Bronchial epithelial cell (primary cell): Measurements from ENCODE around the gene IQSEC1. TPM values are rescaled to one million over a fixed set of nuclear protein-coding genes. Genes with fewer than 3 reads are reported as not detected.

Experiments
- DNase-seq: peaks from one replicate; pipeline ENCODE4 v3.0.0-alpha.2; 2010; ENCODE audit warnings: low read depth
- FAIRE-seq: peaks from 2 replicates; lab custom pipeline; 2011; peaks lifted over from hg19 to GRCh38; lab: Jason Lieb, UNC
- H3K27me3 ChIP-seq: 2 replicates; pipeline ENCODE4 v1.5.1; 2011; ENCODE audit warnings: low read length; ENCODE audit not compliant: control insufficient read depth, insufficient read depth
- H3K36me3 ChIP-seq: 2 replicates; pipeline ENCODE4 v1.5.1; 2011; ENCODE audit warnings: low read length; ENCODE audit not compliant: control insufficient read depth, insufficient read depth
- H3K4me3 ChIP-seq: 2 replicates; pipeline ENCODE4 v1.5.1; 2011; ENCODE audit warnings: mild to moderate bottlenecking, low read depth, low read length, control low read depth
- CTCF ChIP-seq: IDR thresholded peaks from 2 replicates; pipeline ENCODE4 v1.5.1; 2011; ENCODE audit warnings: mild to moderate bottlenecking, moderate library complexity, low read length, control low read depth, inconsistent platforms; ENCODE audit not compliant: insufficient read depth, severe bottlenecking
- total RNA-seq: library from RNA; depleted of rRNA; stranded (reverse); fragments of >200 nt; gene quantifications from 2 replicates; pipeline ENCODE4 v1.2.1, GENCODE V29; 2014

IQSEC1 gene
- total RNA-seq, 1 donor from 2014 or later, result 6.6 TPM

- H3K4me3 ChIP-seq, result no peak overlapping the region
These were observed 59.1 kb downstream of the IQSEC1 start for GRCh38 chr3:13013994-13014754.

DNA sequence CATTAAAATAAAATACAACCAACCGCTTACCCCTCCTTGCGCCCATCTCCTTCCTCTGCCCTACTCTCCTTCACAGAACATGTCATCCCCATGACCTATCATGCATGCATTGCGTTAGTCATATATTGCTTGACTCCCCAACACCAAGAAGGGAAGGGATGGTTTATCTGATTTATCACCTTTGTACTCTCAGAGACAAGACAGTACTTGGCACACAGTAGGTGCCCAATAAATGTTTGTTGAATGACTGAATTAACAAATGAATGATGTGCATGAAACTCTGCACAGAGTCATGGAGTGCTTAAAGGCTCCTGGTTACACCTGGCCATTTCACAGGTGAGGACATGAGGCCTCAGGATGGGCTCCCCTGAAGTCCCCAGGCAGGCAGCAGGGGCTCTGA lies 59.7 kb downstream of the IQSEC1 start:
- peaks cover 2% of the 10 kb centered on the region for H3K27me3 ChIP-seq
- TF ChIP-seq CTCF, result no peak
- no peak overlapping the region for H3K4me3 ChIP-seq
- H3K36me3 ChIP-seq, result no peaks in the 10 kb centered on the region
- FAIRE-seq, result no peak
- DNase-seq, result no peak

More at GRCh38 chr3:13013994-13014754, 59.1 kb downstream of the IQSEC1 start:
- Histone ChIP-seq H3K27me3 (peaks cover 5% of the 10 kb centered on the region), H3K36me3 (no peaks in the 10 kb centered on the region)
- no peak for TF ChIP-seq CTCF
- no peak for FAIRE-seq
- no peak for DNase-seq

- DNase-seq (no peak), FAIRE-seq (no peak)
- Histone ChIP-seq H3K4me3 (no peak overlapping the region), H3K36me3 (no peaks in the 10 kb centered on the region), H3K27me3 (peaks cover under 1% of the 10 kb centered on the region)
- TF ChIP-seq CTCF, result no peak
These were observed 60.1 kb downstream of the IQSEC1 start for GRCh38 chr3:13013151-13013561.

DNA sequence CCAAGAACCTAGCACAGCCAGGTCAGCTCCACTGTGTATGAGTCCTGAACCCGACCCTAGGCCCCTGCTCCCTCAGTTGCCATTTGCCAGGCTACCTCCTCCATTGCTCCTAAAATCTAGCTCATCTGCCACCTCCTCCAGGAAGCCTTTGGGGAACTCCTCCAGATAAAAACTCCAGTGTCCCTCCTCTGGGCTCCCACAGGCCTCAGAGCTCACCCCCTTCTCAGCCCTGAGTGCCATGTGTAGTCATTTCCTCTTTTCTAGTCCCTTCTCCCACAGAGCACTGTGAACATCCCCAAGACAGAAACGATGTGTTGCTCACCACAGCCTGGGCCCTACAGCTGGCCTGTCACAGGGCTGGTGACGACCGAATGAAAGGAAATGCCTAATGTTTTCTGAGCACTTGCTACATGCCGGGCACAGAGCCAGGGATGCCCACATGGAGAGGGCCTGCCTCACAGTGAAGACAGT lies 61.0 kb downstream of the IQSEC1 start:
- TF ChIP-seq CTCF, result no peak
- no peak for FAIRE-seq
- no peak overlapping the region for H3K4me3 ChIP-seq
- H3K36me3 ChIP-seq, result no peaks in the 10 kb centered on the region
- no peaks in the 10 kb centered on the region for H3K27me3 ChIP-seq
- no peak for DNase-seq

GRCh38 chr3:13011573-13012220 lies 61.5 kb downstream of the IQSEC1 start:
- Histone ChIP-seq H3K27me3 (no peaks in the 10 kb centered on the region), H3K36me3 (no peaks in the 10 kb centered on the region), H3K4me3 (no peak overlapping the region)
- TF ChIP-seq CTCF, result no peak
- FAIRE-seq (no peak), DNase-seq (peak; percentile 30)
